Vagina (tissue), 2 donors: ENCODE measurements around the gene MAP2K2. TPM values are rescaled to one million over a fixed set of nuclear protein-coding genes. Genes with fewer than 3 reads are reported as not detected.

Experiments
- DNase-seq, 2 donors: peaks; one replicate each; pipeline ENCODE4 v3.0.0-alpha.2; 2017; ENCODE audit errors: extremely low spot score in 2 of 2
- H3K27ac ChIP-seq: fragments of 200-600 bp; sonication (generic); one replicate; pipeline ENCODE4 v1.5.1; 2019
- H3K27me3 ChIP-seq: fragments of 200-600 bp; sonication (generic); one replicate; pipeline ENCODE4 v1.5.1; 2019
- H3K36me3 ChIP-seq, 2 donors: fragments of 200-600 bp; sonication (generic); one replicate each; pipeline ENCODE4 v1.5.1; 2017 to 2019
- H3K4me1 ChIP-seq: fragments of 200-600 bp; sonication (generic); one replicate; pipeline ENCODE4 v1.5.1; 2019
- H3K4me3 ChIP-seq, 2 donors: fragments of 200-600 bp; sonication (generic); 1 replicate in 1 of 2; 2 replicates in 1 of 2; pipeline ENCODE4 v1.5.1; 2016 to 2019
- H3K9me3 ChIP-seq: fragments of 200-600 bp; sonication (generic); one replicate; pipeline ENCODE4 v1.5.1; 2019
- CTCF ChIP-seq, 3 experiments: fragments of 450-650 bp in 2 of 3; fragments of 200-600 bp in 1 of 3; sonication (generic) in 1 of 3; IDR thresholded peaks; one replicate each; pipeline ENCODE4 v1.5.1; 2017 to 2019; ENCODE audit warnings: antibody characterized with exemption in 3 of 3, mild to moderate bottlenecking in 2 of 3, moderate library complexity in 2 of 3
- POLR2A ChIP-seq, 2 donors: fragments of 450-650 bp; IDR thresholded peaks; one replicate each; pipeline ENCODE4 v1.6.1; 2017; ENCODE audit warnings: antibody characterized with exemption in 2 of 2, mild to moderate bottlenecking in 2 of 2, moderate library complexity in 2 of 2
- POLR2AphosphoS5 ChIP-seq, 2 donors: sonication (generic); formaldehyde crosslinking; IDR thresholded peaks; one replicate each; pipeline ENCODE4 v1.9.0; 2017; ENCODE audit warnings: antibody characterized with exemption in 2 of 2, mild to moderate bottlenecking in 2 of 2, low read depth in 1 of 2; ENCODE audit not compliant: insufficient read depth in 1 of 2
- intact Hi-C: fragments of 100-400 bp; cut with DNase I; formaldehyde crosslinking; loops from one replicate; pipeline ENCODE4 v1.15.1; 2023
- total RNA-seq: library from RNA; depleted of rRNA; stranded (reverse); fragments of >200 nt; gene quantifications from one replicate; pipeline ENCODE4 v1.2.3, GENCODE V29; 2016

Gene MAP2K2
- total RNA-seq, 1 donor from 2014 or later = 104 TPM

DNA sequence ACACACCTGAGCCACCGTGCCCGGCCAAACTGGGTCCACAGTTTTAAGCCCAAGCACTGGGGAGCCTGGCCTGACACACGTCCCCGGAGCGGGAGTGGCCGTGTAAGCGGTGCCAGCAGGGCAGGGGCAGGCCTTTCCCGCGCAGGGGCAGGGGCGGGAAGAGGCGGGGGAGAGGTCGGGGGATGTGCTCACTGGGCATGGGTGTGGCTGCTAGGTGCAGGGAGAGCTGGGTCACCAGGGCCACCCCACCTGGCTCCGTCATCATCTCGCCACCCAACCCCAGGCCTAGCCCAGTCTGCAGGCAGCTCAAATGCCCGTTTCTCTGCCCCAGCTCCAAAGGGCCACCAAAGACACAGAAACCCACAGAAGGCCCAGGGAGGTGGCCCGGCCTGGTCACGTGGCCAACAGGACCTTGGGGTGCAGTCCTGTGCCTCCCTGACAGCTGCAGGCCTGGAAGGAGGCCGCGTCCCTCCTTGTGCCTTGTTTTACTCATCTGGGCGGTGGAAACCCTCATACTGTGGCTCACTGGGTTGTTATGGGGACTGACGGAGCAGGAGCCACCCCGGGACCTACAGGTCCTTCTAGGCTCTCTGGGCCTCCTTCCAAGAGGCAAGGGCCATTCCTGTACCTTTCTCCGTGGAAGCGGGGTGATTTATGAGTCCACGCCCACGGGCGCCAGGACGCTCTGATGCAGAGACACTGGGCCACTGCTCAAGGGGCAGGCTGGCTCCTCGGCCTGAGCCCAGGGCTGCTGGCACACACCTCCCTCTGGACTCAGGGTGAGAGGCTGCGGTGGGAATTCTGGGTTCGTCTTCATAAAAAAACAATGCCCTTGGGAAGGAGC, 27.7 kb downstream of the MAP2K2 start:
- Histone ChIP-seq H3K9me3 (no peaks in the 10 kb centered on the region), H3K4me3 (no peak overlapping the region), H3K27me3 (no peaks in the 10 kb centered on the region), H3K4me1 (peaks cover 19% of the 10 kb centered on the region), H3K36me3 (peaks cover 0 to 53% of the 10 kb centered on the region in 2 donors), H3K27ac (peak overlapping the region; percentile 33)
- DNase-seq = no peak
- intact Hi-C loops = no loop called here
- TF ChIP-seq POLR2AphosphoS5 (IDR thresholded peaks at IDR 0.05; ENCODE audit: insufficient read depth in 1 of 2, low read depth in 1 of 2) (no peak), CTCF (IDR thresholded peaks at IDR 0.05) (no peak), POLR2A (IDR thresholded peaks at IDR 0.05) (no peak)

DNA sequence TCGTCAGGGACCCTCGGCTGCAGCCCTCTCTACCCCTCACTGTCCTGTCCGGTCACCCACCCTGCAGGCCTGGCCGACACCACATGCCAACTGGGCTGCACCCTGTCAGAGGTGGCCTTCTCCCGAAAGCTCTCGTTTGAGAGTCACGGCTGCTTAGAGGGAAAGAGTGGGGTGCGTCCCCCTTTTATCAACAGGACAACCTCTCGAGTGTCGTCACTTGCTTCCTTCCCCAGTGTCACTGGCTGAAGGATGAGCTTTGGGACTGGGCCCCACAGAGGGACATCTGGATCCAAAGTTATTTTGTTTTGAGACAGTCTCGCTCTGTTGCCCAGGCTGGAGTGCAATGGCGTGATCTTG, 28.5 kb downstream of the MAP2K2 start:
- H3K27ac ChIP-seq = peak overlapping the region; percentile 33
- no peaks in the 10 kb centered on the region for H3K9me3 ChIP-seq
- H3K36me3 ChIP-seq = peaks cover 0 to 46% of the 10 kb centered on the region in 2 donors
- no peaks in the 10 kb centered on the region for H3K27me3 ChIP-seq
- no peak overlapping the region for H3K4me3 ChIP-seq
- TF ChIP-seq POLR2AphosphoS5 (IDR thresholded peaks at IDR 0.05; ENCODE audit: insufficient read depth in 1 of 2, low read depth in 1 of 2) (no peak), POLR2A (IDR thresholded peaks at IDR 0.05) (no peak), CTCF (IDR thresholded peaks at IDR 0.05) (no peak)
- DNase-seq = no peak
- H3K4me1 ChIP-seq = peaks cover 19% of the 10 kb centered on the region
- intact Hi-C loops = no loop called here

DNA sequence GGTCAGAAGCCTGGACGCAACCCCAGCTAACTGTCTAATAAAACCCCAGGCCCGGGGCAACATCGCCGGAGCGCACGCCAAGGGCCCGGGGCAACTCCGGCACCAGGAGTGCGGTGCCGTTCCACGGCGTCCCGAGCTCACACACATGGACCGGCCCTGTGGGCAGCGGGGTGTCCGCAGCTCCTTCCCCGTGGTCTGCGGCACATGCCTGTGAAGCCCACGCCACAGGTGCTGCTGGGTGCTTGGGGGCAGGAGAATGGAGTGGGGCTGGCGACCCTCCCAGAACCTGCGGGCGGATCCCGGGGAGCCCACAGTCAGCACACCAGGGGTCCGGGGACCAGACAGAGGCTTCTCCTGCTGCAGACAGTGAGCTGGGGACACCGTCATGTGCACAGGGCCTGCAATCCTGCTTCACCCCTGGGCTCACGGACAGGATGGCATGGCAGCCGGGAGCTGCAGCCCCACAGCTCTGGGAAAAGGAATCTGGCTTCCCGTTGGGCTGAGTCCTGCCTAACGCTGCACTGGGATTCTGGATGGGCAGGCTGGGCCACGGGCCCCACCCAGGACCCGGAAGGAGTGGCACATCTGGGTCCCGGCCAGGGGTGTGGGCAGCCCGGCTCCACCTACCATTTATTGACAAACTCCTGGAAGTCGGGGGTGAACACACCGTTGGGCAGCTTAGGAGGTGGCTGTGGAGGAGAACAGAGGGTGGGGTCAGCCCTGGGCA, 29.0 kb downstream of the MAP2K2 start:
- peak overlapping the region; percentile 6 for H3K27ac ChIP-seq
- no peak for DNase-seq
- peaks cover 19% of the 10 kb centered on the region for H3K4me1 ChIP-seq
- intact Hi-C loops = no loop called here
- peaks cover 0 to 48% of the 10 kb centered on the region in 2 donors for H3K36me3 ChIP-seq
- H3K27me3 ChIP-seq = no peaks in the 10 kb centered on the region
- TF ChIP-seq POLR2AphosphoS5 (IDR thresholded peaks at IDR 0.05; ENCODE audit: insufficient read depth in 1 of 2, low read depth in 1 of 2) = peak in 1 of 2 donors; percentile 34
- no peak for TF ChIP-seq CTCF (IDR thresholded peaks at IDR 0.05)
- TF ChIP-seq POLR2A (IDR thresholded peaks at IDR 0.05) = no peak
- no peak overlapping the region for H3K4me3 ChIP-seq
- no peaks in the 10 kb centered on the region for H3K9me3 ChIP-seq

GRCh38 chr19:4094291-4094690, 29.6 kb downstream of the MAP2K2 start:
- no peak overlapping the region for H3K4me3 ChIP-seq
- H3K9me3 ChIP-seq = no peaks in the 10 kb centered on the region
- H3K36me3 ChIP-seq = peaks cover 0 to 49% of the 10 kb centered on the region in 2 donors
- intact Hi-C loops = no loop called here
- peaks cover 19% of the 10 kb centered on the region for H3K4me1 ChIP-seq
- peak overlapping the region; percentile 6 for H3K27ac ChIP-seq
- TF ChIP-seq CTCF (IDR thresholded peaks at IDR 0.05) = no peak
- no peak for TF ChIP-seq POLR2A (IDR thresholded peaks at IDR 0.05)
- TF ChIP-seq POLR2AphosphoS5 (IDR thresholded peaks at IDR 0.05; ENCODE audit: insufficient read depth in 1 of 2, low read depth in 1 of 2) = no peak
- no peaks in the 10 kb centered on the region for H3K27me3 ChIP-seq
- DNase-seq = no peak
